Measurements from ENCODE around the gene DGKQ.

Gene DGKQ, protein sequence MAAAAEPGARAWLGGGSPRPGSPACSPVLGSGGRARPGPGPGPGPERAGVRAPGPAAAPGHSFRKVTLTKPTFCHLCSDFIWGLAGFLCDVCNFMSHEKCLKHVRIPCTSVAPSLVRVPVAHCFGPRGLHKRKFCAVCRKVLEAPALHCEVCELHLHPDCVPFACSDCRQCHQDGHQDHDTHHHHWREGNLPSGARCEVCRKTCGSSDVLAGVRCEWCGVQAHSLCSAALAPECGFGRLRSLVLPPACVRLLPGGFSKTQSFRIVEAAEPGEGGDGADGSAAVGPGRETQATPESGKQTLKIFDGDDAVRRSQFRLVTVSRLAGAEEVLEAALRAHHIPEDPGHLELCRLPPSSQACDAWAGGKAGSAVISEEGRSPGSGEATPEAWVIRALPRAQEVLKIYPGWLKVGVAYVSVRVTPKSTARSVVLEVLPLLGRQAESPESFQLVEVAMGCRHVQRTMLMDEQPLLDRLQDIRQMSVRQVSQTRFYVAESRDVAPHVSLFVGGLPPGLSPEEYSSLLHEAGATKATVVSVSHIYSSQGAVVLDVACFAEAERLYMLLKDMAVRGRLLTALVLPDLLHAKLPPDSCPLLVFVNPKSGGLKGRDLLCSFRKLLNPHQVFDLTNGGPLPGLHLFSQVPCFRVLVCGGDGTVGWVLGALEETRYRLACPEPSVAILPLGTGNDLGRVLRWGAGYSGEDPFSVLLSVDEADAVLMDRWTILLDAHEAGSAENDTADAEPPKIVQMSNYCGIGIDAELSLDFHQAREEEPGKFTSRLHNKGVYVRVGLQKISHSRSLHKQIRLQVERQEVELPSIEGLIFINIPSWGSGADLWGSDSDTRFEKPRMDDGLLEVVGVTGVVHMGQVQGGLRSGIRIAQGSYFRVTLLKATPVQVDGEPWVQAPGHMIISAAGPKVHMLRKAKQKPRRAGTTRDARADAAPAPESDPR

DNA sequence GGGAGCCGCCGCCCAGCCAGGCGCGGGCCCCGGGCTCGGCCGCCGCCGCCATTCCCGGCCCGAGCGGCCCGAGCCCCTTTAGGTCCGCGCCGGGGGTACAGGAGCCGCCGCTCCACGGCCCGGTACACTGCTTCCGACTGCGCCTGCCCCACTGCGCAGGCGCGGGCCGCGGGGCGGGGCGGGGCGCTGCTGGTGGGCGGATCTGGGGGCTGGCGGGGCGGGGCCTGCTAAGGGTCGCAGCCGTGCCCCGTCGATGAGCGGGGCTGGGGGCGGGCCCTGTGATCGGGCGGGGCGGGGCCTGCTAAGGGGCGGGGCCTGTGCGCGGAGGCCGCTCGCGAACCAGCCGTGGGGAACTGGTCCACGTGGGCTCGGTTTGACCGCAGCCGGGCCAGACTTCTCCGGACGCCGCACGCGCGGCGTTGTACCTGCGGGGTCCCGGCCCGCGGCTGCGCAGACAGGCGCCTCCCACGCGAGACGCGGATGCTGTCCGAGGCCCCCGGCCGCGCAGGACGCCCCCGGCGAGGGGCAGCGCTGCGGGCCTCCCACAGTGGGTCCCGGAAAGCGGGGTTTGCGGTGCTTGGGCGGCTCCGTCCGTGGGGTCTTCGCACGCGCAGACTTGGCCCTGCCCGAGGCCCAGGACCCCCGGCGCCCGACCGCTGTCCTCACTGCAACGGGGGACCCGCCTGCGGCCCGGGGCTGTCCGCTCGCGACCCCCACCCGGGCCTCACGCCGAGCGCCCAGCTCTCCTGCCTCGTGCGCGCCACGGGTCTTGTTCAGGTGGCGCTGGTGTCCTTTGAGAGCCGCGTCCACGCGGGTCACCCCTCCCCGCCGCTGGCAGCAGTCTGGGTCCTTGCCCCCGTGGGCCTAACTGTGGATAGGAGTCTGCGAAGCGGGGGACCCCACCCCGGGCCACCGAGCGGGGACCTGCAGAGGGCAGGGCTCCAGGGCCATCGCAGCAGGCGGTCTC lies at the start of gene DGKQ:
DGKQ (minus strand) TSS at position 139 of the 967 bp plus-strand sequence; CDS start at position 52, 87 bp downstream.
- DNase-seq: peak; percentile 84

DNA sequence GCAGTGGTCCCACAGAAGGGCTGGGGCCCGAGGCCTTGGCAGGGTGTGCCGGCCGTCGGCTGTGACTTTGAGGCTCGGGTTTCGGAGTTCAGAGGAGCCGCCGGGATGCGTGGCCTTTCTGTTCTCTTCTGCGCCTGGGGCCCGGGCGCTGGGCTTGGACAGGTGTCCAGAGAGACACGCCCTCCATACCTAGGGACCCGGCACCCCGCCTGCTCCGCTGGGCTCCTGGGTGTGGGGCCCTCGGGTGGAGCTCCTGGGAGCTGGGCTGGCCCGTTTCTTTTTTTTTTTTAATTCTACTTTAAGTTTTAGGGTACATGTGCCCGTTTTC lies 49.3 kb upstream of the DGKQ start:
- DNase-seq: no peak

DNA sequence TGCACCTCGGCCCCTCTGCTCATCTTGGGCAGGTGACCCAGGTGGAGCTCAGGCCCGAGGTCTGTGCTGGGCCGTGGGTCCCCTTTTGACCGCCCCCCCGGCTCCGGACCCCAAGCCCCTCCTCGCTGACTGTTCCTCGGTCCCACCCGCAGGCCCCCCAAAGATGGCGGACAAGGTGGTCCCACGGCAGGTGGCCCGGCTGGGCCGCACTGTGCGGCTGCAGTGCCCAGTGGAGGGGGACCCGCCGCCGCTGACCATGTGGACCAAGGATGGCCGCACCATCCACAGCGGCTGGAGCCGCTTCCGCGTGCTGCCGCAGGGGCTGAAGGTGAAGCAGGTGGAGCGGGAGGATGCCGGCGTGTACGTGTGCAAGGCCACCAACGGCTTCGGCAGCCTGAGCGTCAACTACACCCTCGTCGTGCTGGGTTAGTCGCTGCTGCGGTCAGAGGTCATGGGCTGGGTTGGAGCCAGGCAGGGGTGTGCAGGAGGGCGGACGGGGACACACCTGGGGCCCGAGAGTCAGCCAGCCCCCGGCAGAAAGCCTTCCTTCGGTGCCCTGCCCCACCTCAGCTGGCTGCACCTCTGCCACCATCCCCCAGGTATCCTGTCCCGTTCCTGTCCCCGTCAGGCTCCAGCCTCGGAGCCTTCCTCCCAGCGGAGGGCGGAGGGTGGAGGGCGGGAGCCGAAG lies 48.8 kb upstream of the DGKQ start:
- no peak for DNase-seq

DNA sequence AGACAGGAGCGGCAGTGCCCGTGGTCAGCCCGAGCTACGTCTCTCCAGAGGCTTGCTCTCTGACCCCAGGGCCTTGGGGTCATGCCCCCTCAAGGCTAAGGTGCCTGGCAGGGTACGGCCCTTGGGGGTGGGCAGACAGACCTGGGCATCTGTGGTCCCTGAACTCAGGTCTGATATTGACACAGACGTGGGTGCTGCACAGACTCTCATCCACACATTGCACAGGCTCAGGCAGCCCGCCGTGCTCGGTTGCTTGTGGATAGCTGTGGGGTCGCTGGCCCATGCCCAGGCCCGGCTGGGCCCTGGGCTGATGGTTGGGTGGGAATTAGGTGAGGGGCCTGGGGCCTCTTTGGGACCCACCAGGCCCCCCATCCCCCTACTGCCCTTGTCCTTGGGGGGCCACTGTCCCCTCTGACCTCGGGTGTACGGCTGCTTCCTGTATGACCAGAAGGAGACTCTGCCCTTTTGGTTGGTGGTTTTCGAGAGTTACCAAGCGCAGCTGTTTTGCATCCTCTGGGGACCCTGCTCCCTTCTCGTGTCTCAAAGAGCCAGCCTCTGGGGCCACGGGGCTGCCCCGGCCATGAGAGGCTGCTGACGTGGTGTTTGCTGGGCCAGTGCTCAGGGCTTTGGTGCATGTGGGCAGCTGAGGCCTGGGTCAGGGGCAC lies 48.1 kb upstream of the DGKQ start:
- DNase-seq: no peak

DNA sequence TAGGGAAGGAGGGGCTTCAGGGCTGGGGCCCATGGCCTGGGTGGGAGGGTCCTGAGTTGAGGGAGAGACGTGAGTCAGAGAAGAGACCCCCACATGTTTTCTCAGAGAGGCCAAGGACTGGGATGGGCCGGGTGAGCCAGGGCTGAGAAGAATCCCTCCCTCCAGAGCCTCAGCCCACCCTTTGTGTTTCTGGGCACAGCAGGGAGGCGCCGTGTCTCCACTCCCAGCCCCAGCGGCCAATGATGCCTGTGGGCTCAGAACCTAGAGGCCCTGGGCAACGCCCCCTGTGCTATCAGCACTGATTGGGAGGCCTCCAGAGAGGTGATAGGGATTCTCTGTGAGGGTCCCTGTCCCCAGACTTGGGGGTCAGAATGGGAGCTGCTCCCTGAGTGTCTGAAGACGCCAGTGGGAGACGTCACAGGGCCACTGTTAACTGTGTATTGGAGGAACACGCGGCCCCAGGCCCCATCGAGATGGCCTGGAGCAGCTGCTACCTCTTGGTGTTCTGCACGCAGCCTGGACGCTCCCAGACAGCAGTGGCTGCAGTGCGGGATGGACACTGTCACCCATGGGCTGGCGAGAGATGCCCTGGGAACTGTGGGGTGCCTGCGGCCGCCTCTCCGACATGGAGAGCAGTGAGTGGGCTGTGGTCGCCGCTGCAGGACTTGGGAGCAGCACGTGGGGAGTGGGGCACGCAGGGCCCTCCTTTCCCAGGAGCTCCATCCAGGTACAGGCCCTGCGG lies 46.5 kb upstream of the DGKQ start:
- DNase-seq: no peak

DNA sequence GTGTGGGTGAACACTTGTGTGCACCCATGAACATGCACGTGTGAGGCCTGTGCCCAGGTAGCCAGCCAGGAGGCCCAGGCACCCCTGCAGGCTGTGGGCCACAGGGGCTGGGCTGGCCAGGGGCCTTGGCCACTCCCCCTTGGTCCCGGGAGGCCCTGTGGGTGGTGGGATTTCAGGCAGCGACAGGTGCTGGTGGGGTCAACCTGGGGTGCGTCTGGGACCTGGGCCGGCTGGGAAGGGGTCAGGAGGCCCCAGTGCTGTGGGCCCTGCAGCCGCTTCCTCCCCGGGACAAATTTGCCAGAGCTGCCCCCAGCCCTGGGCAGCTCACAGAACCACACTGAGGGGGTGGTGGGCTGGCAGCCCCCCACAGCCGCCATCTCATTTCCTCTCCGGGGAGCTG lies 46.0 kb upstream of the DGKQ start:
- DNase-seq: no peak

DNA sequence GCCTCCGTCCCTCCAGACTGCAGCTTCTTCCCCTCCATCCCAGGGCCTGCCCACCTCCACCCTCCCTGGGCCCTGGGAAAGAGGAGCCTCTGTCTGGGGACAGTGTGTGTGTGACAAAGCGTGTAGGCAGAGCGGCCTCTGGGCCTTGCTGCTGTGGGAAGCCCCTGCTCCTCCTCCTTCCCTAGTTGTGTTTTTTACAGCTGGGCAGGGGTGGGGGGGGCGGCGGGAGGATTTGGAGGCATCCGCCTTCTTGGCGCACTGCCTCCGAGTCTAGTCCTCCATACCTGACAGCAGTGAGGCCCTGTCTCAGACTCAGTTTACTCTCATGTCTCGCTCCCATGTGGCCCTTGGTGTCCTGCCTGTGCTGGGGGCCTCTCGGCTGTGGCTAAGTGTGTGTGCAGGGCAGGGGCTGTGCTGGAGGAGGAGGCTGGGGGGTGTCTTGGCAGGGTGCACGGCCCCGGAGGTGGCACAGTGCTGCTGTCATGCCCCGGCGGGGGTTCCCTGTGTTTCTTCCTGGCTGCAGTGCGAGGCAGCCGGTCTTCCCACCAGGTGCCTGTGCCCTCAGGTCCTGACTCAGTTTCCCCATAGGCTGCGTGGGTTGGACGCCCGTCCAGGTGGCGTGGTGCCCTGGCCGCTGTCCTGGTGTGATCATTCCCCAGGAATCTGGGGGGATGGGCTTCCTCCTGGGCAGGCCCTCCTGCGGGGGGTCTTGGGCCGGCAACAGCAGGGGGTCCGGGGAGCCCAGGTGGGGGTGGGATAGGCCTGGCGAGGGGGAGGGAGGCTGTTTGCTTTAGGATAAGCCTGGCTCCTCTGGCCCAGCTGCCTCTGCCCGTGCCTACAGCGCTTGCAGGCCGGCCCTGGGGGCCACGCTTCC lies 45.0 kb upstream of the DGKQ start:
- DNase-seq: no peak

DNA sequence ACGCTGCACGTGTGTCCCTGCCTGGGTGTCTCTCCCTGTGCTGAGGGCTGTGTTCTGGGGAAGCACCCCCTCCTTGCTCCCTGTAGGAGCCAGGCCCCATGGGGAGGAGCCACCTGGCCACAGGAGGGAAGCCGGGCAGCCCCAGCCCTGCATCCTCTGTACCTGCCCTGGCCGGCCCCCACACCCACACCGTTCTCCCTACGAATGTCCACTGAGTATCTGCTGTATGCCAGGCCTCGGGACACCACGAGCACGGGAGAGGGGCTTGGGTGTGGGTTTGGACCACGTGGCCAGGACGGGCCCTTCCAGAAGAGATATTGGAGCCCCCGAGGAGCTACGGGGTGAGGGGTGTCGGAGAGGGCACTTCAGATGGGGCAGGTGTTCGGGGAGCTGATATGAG lies 44.3 kb upstream of the DGKQ start:
- no peak for DNase-seq

DNA sequence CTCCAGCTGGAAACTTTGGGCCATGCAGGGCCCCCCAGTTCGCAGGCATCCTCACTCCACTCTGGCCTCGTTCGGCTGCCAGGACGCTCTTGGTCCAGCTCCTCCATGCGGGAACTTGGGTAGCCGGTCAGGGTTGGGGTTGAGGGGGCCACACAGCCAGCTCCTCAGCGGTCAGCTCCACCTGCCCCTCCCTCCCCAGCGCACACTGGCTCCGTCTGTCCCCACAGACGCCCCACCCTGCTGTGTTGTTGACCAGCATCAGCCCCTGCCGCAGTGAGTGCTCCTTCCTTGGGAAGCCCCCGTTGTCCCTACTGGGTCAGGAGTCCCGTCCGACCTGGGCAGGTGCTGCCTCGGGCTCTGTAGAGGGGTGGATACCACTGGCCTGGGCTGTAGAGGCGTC lies 43.8 kb upstream of the DGKQ start:
- no peak for DNase-seq

DNA sequence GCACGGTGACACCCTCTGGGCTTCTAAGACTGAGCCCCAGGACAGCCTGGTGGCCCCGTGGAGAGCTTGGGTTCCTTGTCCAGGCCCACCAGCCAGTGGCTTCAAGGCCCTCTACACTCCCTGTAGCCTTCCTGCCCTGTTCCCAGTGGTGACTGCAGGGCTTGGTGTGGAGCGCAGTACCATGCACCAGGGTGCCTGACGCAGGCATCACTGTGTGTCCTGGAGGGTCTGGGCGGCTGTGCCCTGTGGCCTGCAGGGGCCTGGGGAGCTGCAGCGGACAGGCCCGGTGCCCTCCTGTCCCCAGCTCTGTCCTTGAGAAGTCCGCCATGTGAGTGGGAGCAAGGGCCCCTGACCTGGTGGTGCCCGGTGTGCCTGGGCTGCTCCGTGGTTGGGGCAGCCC lies 42.4 kb upstream of the DGKQ start:
- DNase-seq: no peak

DNA sequence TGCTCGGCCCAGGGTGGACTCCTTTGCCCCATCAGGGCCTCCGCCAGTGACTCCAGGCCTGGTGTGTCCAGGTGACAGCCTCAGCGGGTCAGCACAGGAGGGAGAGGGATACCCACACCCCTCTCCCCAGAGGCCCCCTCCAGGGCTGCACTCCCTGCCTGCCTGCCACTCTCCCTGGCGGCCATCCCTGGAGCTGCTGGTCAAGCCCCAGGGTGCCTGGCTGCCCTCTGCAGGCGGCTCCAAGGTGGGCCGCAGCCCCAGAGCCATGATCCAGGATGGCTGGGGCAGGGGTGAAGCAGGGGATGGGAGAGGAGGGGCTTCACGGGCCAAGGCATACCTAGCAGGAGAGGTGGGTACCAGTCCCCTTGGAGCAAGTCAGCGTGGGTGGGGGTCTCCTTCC lies 41.8 kb upstream of the DGKQ start:
- no peak for DNase-seq

DNA sequence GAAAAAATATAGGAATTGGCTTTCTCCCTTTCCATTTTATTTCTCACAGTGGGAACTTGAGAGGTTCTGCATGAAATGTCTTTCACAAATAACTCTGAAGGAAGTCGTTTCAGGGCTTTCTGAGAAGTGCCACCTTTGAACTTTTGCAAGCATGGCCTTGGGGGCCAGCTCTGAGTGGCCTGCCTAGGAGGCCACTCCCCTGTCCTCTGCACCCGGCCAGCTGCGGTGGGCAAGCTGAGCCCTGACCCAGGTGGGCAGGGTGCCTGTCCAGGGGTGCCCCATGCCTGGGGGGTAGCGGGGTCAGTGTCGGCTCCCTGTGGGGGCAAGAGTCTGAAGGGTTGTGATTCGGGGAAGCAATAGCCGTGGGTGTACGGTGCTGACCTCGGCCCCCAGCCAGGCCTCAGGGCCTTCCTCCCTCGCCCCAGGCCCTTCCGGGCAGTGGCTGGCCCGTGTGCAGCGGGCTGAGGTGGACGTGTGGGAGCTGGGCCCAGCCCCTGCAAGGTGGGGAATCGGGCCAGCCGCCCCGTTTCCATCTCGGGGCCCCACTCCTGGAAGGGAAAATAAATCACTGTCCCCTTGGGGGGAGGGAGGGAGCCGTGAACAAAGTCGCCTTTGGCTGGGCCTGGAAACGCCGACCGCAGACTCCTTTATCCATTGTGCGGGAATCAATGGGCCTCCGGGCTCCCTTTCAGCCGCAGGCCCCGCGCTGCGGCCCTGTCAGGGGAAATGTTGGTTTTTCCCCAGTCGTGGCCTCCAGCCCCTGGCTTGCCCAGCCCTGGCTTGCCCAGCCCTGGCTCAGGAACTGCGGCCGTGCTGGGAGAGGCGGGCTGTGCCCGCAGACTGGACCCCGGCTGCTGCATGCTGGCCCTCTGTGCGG lies 41.2 kb upstream of the DGKQ start:
- DNase-seq: no peak

DNA sequence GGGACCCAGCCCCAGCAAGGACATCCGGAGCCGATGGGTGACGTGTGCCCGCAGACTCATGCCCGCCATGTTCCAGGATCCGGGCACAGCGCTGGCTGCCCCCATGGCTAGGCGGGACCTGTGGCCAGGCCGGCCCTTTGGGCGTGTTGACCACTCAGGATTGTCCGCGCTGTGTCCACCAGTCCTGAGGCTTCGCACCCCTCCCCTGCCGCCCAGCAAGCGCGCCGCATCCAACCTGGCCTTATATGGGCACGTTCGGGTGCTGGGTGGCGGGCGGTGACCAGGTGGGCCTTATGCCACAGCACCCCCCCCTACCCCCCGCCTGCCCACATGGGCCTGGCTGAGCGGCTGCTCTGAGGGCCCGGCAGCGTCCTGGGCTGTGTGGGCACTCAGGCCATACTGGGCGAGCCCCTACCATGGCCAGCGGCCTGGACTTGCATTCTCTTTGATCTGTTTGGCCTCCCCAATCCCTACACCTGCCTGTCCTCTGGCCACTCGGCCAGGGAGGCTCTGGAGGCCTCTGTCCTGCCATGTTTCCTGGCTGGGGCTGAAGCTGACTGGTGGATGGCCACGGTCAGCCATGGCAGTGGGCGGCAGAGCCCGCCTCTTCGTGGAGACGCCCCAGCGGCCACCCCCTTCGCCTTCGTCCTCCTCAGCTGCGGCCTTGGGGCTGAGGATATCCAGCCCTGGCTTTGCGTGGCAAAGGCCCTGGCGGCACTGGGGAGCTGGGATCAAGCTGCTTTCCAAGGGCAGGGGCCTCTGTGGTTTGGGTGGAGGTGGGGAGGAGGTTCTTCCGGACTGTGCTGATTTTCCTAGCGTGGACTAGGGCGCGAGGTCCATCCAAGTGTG lies 40.1 kb upstream of the DGKQ start:
- no peak for DNase-seq

DNA sequence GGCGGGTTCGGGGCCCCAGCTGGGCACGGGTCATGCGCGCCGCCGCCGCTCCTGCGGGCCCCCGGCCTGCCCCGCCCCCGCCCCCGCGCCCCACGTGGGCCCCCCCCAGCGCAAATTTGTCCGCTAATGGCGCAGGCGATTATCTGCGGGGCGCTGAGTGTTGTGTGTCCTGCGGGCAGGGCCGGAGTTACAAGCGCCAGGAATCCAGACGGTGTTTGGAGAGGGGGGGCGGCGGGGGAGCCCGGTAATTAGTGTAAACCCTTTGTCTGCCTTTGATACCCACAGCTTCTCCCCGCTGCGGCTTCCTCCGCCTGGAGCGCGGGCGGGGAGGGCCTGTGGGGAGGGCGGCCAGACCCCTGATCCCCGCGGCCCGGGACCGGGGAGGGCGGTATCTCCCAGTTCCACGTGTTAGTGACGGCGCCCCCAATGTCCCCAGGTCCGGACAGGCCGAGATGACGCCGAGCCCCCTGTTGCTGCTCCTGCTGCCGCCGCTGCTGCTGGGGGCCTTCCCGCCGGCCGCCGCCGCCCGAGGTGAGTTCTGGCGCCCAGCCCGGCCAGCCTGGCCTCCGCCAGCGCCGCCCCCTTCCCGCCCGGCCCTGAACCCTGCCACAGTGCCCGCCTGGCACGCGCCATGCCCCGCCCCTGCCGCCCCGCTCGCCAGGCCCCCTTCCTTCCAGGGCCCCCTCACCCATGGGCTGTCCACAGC lies 38.8 kb upstream of the DGKQ start:
- peak; percentile 38 for DNase-seq

DNA sequence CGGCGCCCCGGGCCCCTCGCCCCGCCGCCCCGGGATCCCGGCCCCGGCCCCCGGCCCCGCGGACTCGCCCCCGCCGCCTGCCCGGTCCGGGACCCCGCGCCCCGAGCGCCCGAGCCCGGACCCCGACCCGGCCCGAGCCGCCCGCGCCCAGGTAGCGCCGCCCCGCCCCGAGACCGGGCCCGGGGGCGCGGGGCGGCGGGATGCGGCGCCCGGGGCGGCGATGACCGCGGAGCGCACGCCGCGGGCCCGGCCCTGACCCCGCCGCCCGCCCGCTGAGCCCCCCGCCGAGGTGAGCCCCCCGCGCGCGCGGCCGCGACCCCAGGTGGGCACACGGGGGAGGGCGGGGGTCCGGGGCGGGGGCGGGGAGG lies 38.3 kb upstream of the DGKQ start:
- DNase-seq: no peak

DNA sequence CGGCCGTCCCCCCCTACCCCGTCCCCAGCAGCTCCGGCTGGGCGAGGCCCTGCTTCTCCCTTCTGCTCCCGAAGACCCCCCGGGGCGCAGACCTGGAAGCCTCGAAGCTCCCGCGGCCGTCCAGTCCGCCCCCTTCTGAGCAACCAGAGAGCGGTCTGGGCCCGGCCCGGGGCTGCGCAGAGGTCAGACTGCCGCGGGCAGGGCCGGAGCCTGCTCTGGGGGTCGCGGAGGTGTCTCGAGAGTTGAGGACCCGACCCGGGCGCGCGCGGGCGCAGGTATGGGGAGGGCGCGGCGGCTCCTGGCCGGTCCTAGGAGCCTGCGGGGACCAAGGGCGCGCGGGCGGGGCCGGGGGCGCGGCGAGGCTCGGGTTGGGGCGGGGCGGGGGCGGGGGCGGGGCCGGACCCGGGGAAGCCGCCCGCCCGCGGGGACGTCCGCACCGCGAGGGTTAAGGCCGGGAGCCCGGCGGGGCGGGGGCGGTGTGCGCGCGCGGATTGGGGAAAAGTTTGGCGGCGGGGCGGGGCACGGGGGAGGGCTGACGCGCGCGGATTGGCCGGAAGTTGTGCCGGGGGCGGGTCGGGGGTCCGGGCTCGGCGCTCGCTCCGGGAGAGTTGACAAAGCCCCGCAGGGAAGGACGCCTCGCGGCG lies 37.8 kb upstream of the DGKQ start, which contains the start of gene FGFRL1:
FGFRL1 (plus strand) TSS at position 605 of the 644 bp plus-strand sequence. CDS start 860 bp downstream, outside the sequence.
- DNase-seq: peak; percentile 91
